Measurements from ENCODE around the gene PIK3AP1.

- TF ChIP-seq CTCF (IDR thresholded peaks at IDR 0.05 in 4 of 5, conservative IDR thresholded peaks at IDR 0.05 in 1 of 5) (no peak), POLR2A (IDR thresholded peaks at IDR 0.05) (no peak)
Observed at GRCh38 chr10:96666741-96667140, 53.6 kb downstream of the PIK3AP1 start.

Data from gastrocnemius medialis (tissue), 4 donors.